ENCODE measurements around the gene KHDC4. TPM values are rescaled to one million over a fixed set of nuclear protein-coding genes. Genes with fewer than 3 reads are reported as not detected.

Gene KHDC4
- total RNA-seq, 1 donor from 2014 or later = 32.3 TPM

GRCh38 chr1:155952505-155952890 is 18.3 kb upstream of the KHDC4 start:
- Mint-ChIP-seq H3K36me3 (ENCODE audit: low read depth) (peaks cover 42% of the 10 kb centered on the region), H3K27ac (ENCODE audit: unreplicated experiment) (no peak overlapping the region), H3K27me3 (ENCODE audit: low read depth) (no peaks in the 10 kb centered on the region), H3K4me3 (ENCODE audit: unreplicated experiment) (no peak overlapping the region), H3K9me3 (ENCODE audit: low read depth) (no peaks in the 10 kb centered on the region), H3K4me1 (ENCODE audit: low read depth) (no peaks in the 10 kb centered on the region)
- no peak for DNase-seq (ENCODE audit: low spot score)
- TF ChIP-seq CTCF (IDR thresholded peaks at IDR 0.05) = no peak

- H3K27me3 Mint-ChIP-seq (ENCODE audit: low read depth) = no peaks in the 10 kb centered on the region
- H3K4me1 Mint-ChIP-seq (ENCODE audit: low read depth) = no peaks in the 10 kb centered on the region
- no peak for TF ChIP-seq CTCF (IDR thresholded peaks at IDR 0.05)
- no peaks in the 10 kb centered on the region for H3K9me3 Mint-ChIP-seq (ENCODE audit: low read depth)
- peaks cover 39% of the 10 kb centered on the region for H3K36me3 Mint-ChIP-seq (ENCODE audit: low read depth)
- no peak for DNase-seq (ENCODE audit: low spot score)
- no peak overlapping the region for H3K4me3 Mint-ChIP-seq (ENCODE audit: unreplicated experiment)
- H3K27ac Mint-ChIP-seq (ENCODE audit: unreplicated experiment) = peak overlapping the region; percentile 36
Observed at GRCh38 chr1:155951753-155952504, 17.7 kb upstream of the KHDC4 start.

- DNase-seq (ENCODE audit: low spot score) = no peak
- Mint-ChIP-seq H3K4me3 (ENCODE audit: unreplicated experiment) (no peak overlapping the region), H3K4me1 (ENCODE audit: low read depth) (peaks cover 3% of the 10 kb centered on the region), H3K36me3 (ENCODE audit: low read depth) (peaks cover 49% of the 10 kb centered on the region), H3K27me3 (ENCODE audit: low read depth) (no peaks in the 10 kb centered on the region), H3K9me3 (ENCODE audit: low read depth) (no peaks in the 10 kb centered on the region), H3K27ac (ENCODE audit: unreplicated experiment) (no peak overlapping the region)
- TF ChIP-seq CTCF (IDR thresholded peaks at IDR 0.05) = no peak
Observed at GRCh38 chr1:155950829-155951228, 16.6 kb upstream of the KHDC4 start.

DNA sequence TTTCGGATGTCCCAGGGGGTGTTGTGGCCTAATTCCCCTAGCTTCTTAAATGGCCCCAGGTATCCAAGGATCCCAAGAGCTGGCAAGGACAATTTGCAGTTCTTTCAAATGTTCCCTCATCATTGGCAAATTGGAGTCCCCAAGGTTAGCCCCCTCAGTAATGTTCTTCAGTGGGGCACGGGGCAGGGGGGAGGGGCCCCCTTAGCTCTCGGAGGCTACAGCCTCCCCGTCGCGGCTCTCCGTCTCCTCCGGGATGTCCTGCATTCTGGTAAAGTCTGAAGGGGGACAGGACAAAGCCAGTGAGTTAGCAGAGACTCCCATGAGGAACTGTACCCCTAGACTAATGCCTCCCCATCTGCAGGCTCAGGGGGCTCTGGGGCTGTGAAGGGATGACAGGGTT is 13.5 kb upstream of the KHDC4 start:
- Mint-ChIP-seq H3K4me1 (ENCODE audit: low read depth) (peaks cover 15% of the 10 kb centered on the region), H3K27me3 (ENCODE audit: low read depth) (no peaks in the 10 kb centered on the region), H3K27ac (ENCODE audit: unreplicated experiment) (no peak overlapping the region), H3K36me3 (ENCODE audit: low read depth) (peaks cover 38% of the 10 kb centered on the region), H3K9me3 (ENCODE audit: low read depth) (no peaks in the 10 kb centered on the region), H3K4me3 (ENCODE audit: unreplicated experiment) (no peak overlapping the region)
- DNase-seq (ENCODE audit: low spot score) = no peak
- no peak for TF ChIP-seq CTCF (IDR thresholded peaks at IDR 0.05)

- Mint-ChIP-seq H3K36me3 (ENCODE audit: low read depth) (peaks cover 34% of the 10 kb centered on the region), H3K4me1 (ENCODE audit: low read depth) (peaks cover 19% of the 10 kb centered on the region), H3K27me3 (ENCODE audit: low read depth) (no peaks in the 10 kb centered on the region), H3K27ac (ENCODE audit: unreplicated experiment) (no peak overlapping the region), H3K4me3 (ENCODE audit: unreplicated experiment) (no peak overlapping the region), H3K9me3 (ENCODE audit: low read depth) (no peaks in the 10 kb centered on the region)
- no peak for DNase-seq (ENCODE audit: low spot score)
- TF ChIP-seq CTCF (IDR thresholded peaks at IDR 0.05) = no peak
Observed at GRCh38 chr1:155947292-155947691, 13.1 kb upstream of the KHDC4 start.
